K562 (cell line): ENCODE data around the gene LBHD1. TPM values are rescaled to one million over a fixed set of nuclear protein-coding genes. Genes with fewer than 3 reads are reported as not detected.
A peak's percentile ranks its signal among the peaks of the same experiment; 100 is the strongest.

Experiments used
- C11orf30 ChIP-seq: fragments of 450-650 bp; IDR thresholded peaks from 2 replicates; pipeline ENCODE4 v1.6.1; 2016; ENCODE audit warnings: low read depth, mild to moderate bottlenecking
- FOSL1 ChIP-seq: fragments of 200-800 bp; sonication (Bioruptor generic); conservative IDR thresholded peaks from 2 replicates; pipeline ENCODE4 v1.6.1; 2016; ENCODE audit warnings: missing genetic modification characterization, missing compliant biosample characterization
- FOXK2 ChIP-seq, 2 experiments: fragments of 450-650 bp; IDR thresholded peaks in 1 of 2; conservative IDR thresholded peaks in 1 of 2; 2 replicates each; pipeline ENCODE4 v1.6.1; 2016; ENCODE audit warnings: low read depth in 2 of 2, mild to moderate bottlenecking in 1 of 2
- HDAC1 ChIP-seq, 2 experiments: fragments of 450-650 bp; IDR thresholded peaks; 2 replicates each; pipeline ENCODE4 v1.6.1; 2016 to 2017; ENCODE audit warnings: inconsistent platforms in 1 of 2, mild to moderate bottlenecking in 1 of 2, moderate library complexity in 1 of 2
- JUND ChIP-seq, 2 experiments: IDR thresholded peaks; 2 replicates in 1 of 2; 3 replicates in 1 of 2; pipeline ENCODE4 v1.6.1; 2011; ENCODE audit warnings: borderline replicate concordance in 2 of 2, low read depth in 2 of 2, low read length in 2 of 2, improper control_type of control experiment in 1 of 2, missing biosample characterization in 1 of 2, missing genetic modification characterization in 1 of 2, missing genetic modification reagents in 1 of 2
- MAFG ChIP-seq: fragments of 450-650 bp; conservative IDR thresholded peaks from 2 replicates; pipeline ENCODE4 v1.6.1; 2016; ENCODE audit warnings: missing genetic modification characterization, missing compliant biosample characterization
- MTA1 ChIP-seq: fragments of 450-650 bp; IDR thresholded peaks from 2 replicates; pipeline ENCODE4 v1.6.1; 2017; ENCODE audit warnings: borderline replicate concordance
- NFE2 ChIP-seq: IDR thresholded peaks from 2 replicates; pipeline ENCODE4 v1.6.1; 2014; ENCODE audit warnings: antibody characterized with exemption, low read depth
- NFIC ChIP-seq: fragments of 450-650 bp; IDR thresholded peaks from 2 replicates; pipeline ENCODE4 v1.6.1; 2017; ENCODE audit warnings: mild to moderate bottlenecking, inconsistent platforms
- NR3C1 ChIP-seq: sonication (generic); formaldehyde crosslinking; IDR thresholded peaks from 2 replicates; pipeline ENCODE4 v1.8.1; 2022; ENCODE audit warnings: missing genetic modification reagents
- NRF1 ChIP-seq, 2 experiments: fragments of 450-650 bp; IDR thresholded peaks in 1 of 2; conservative IDR thresholded peaks in 1 of 2; 2 replicates each; pipeline ENCODE4 v1.6.1; 2014; ENCODE audit warnings: mild to moderate bottlenecking in 2 of 2
- SMARCE1 ChIP-seq: fragments of 450-650 bp; IDR thresholded peaks from 2 replicates; pipeline ENCODE4 v1.7.1; 2016; ENCODE audit warnings: mild to moderate bottlenecking
- TBP ChIP-seq: optimal IDR thresholded peaks from 2 replicates; pipeline ENCODE3; 2011; ENCODE audit warnings: low read depth, low read length, improper control_type of control experiment
- ZBTB7A ChIP-seq: IDR thresholded peaks from 2 replicates; pipeline ENCODE4 v1.6.1; 2011; ENCODE audit warnings: low read depth, mild to moderate bottlenecking, low read length, moderate library complexity, borderline replicate concordance; ENCODE audit not compliant: control insufficient read depth
- ZEB2 ChIP-seq: fragments of 450-650 bp; IDR thresholded peaks from 2 replicates; pipeline ENCODE4 v1.6.1; 2016
- ZNF316 ChIP-seq: fragments of 450-650 bp; IDR thresholded peaks from 2 replicates; pipeline ENCODE4 v1.6.1; 2016
- ZNF436 ChIP-seq: fragments of 250-450, 450-650 bp; sonication (Bioruptor Pico); formaldehyde crosslinking; IDR thresholded peaks from 2 replicates; pipeline ENCODE4 v1.7.0; 2020; ENCODE audit warnings: mild to moderate bottlenecking
- ZNF707 ChIP-seq: fragments of 250-450 bp; sonication (Bioruptor Pico); conservative IDR thresholded peaks from 2 replicates; pipeline ENCODE4 v1.8.0; 2022; ENCODE audit warnings: inconsistent platforms, mild to moderate bottlenecking, moderate library complexity
- polyA plus RNA-seq, 8 experiments: library from polyadenylated mRNA; depleted of rRNA in 4 of 8; stranded (reverse) in 5 of 8; unstranded in 3 of 8; fragments of >200 nt; fragmentation: Nextera tagmentation in 2 of 8; fragmentation: Illumina TruSeq in 1 of 8; extraction: Ambion mirVana in 2 of 8; extraction: Trizol in 1 of 8; gene quantifications; 2 replicates each; pipeline versions ENCODE4 v1.2.1 to v1.2.3, GENCODE V29; 2011 to 2014; ENCODE audit warnings: inconsistent platforms in 1 of 8, missing spikeins in 1 of 8
- total RNA-seq, 7 experiments: library from RNA; depleted of rRNA in 6 of 7; stranded (reverse); fragments of >200 nt in 6 of 7; fragmentation: Illumina TruSeq in 2 of 7; extraction: Trizol in 2 of 7; gene quantifications; 2 replicates each; pipeline versions ENCODE4 v1.2.1 to v1.2.3, GENCODE V29; 2011 to 2021; ENCODE audit warnings: low replicate concordance in 1 of 7
- TF ChIP-seq, protein P1 (sequence below), 3 experiments: fragments of 200-800 bp in 1 of 3; sonication (Bioruptor generic) in 1 of 3; sonication (generic) in 1 of 3; formaldehyde crosslinking in 1 of 3; IDR thresholded peaks; 2 replicates each; pipeline versions ENCODE4 v1.6.1 to v1.8.0; 2016 to 2022; ENCODE audit warnings: mild to moderate bottlenecking in 2 of 3, missing compliant biosample characterization in 2 of 3, missing genetic modification characterization in 2 of 3, missing genetic modification reagents in 1 of 3
- TF ChIP-seq, protein P2 (sequence below), 2 experiments: fragments of 450-650 bp in 1 of 2; sonication (generic) in 1 of 2; formaldehyde crosslinking in 1 of 2; IDR thresholded peaks in 1 of 2; conservative IDR thresholded peaks in 1 of 2; 2 replicates each; pipeline versions ENCODE4 v1.6.1 to v1.8.1; 2016 to 2023; ENCODE audit warnings: mild to moderate bottlenecking in 2 of 2, moderate library complexity in 2 of 2, inconsistent platforms in 1 of 2, missing genetic modification reagents in 1 of 2
- TF ChIP-seq, protein P3 (sequence below): sonication (generic); formaldehyde crosslinking; IDR thresholded peaks from 2 replicates; pipeline ENCODE4 v1.9.0; 2022; ENCODE audit warnings: mild to moderate bottlenecking, missing genetic modification reagents
- TF ChIP-seq, protein P4 (sequence below), 2 experiments: fragments of 450-650 bp; conservative IDR thresholded peaks; 2 replicates each; pipeline ENCODE4 v1.6.1; 2017; ENCODE audit warnings: mild to moderate bottlenecking in 2 of 2, moderate library complexity in 2 of 2
- TF ChIP-seq, protein P5 (sequence below): fragments of 450-650 bp; IDR thresholded peaks from 2 replicates; pipeline ENCODE4 v1.6.1; 2016

Gene LBHD1
- total and polyA plus RNA-seq, 9 of the 15 experiments (the other 6 are each of a cell fraction or from before 2014, with no cell fraction given), result 2.6 to 28.0 (median 12.5) TPM

DNA sequence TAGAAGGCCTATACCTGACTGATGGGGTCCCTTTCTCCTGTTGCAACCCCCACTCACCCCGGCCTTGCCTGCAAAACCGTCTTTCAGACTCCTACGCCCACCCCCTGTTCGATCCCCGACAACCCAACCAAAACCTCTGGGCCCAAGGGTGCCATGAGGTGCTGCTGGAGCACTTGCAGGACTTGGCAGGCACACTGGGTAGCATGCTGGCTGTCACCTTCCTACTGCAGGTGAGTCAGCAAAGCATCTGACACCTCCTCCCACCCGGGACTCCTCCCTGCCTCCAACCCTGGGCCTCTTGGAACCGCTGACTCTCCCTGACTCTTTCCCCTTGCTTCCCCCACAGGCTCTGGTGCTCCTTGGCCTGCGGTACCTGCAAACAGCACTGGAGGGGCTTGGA, 57.8 kb downstream of the LBHD1 start (continued):
- 0 out of 2 replicates have a peak, but pooled peaks have one; percentile 16 for TF ChIP-seq NFIC
- 0 out of 2 replicates have a peak, but pooled peaks have one; percentile 47 for TF ChIP-seq ZEB2
- TF ChIP-seq HDAC1 (IDR thresholded peaks at IDR 0.05), result 0 out of 4 replicates have a peak, but pooled peaks of 1 of the 2 experiments have one; percentile 39
- TF ChIP-seq TBP, result peak; percentile 54
- TF ChIP-seq, protein P1, sequence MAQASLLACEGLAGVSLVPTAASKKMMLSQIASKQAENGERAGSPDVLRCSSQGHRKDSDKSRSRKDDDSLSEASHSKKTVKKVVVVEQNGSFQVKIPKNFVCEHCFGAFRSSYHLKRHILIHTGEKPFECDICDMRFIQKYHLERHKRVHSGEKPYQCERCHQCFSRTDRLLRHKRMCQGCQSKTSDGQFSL (CRISPR knock-in tag; IDR thresholded peaks at IDR 0.05), result peak; percentile 35; the same call in 1 of the 2 replicates
- TF ChIP-seq, protein P1 (tag; IDR thresholded peaks at IDR 0.05), result no peak
- TF ChIP-seq ZNF316, result peak; percentile 76
- TF ChIP-seq NR3C1, result no peak
- peak; percentile 59 for TF ChIP-seq MAFG (tag)
- TF ChIP-seq ZNF707 (CRISPR knock-in tag), result no peak
- peak; percentile 25; the same call in 1 of the 2 replicates for TF ChIP-seq SMARCE1
- TF ChIP-seq NFE2, result peak; percentile 89
- TF ChIP-seq, protein P2, sequence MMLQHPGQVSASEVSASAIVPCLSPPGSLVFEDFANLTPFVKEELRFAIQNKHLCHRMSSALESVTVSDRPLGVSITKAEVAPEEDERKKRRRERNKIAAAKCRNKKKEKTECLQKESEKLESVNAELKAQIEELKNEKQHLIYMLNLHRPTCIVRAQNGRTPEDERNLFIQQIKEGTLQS (IDR thresholded peaks at IDR 0.05), result peak; percentile 41; the same call in 1 of the 2 replicates
- TF ChIP-seq, protein P2 (CRISPR knock-in tag; conservative IDR thresholded peaks at IDR 0.05), result no peak
- TF ChIP-seq FOXK2 (conservative IDR thresholded peaks at IDR 0.05 in 1 of 2, IDR thresholded peaks at IDR 0.05 in 1 of 2; ENCODE audit: low read depth in 2 of 2), result 0 out of 4 replicates have a peak, but pooled peaks of 1 of the 2 experiments have one; percentile 21
- TF ChIP-seq ZNF436 (CRISPR knock-in tag), result no peak
- TF ChIP-seq, protein P3, sequence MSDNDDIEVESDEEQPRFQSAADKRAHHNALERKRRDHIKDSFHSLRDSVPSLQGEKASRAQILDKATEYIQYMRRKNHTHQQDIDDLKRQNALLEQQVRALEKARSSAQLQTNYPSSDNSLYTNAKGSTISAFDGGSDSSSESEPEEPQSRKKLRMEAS, result peak; percentile 52
- TF ChIP-seq, protein P4, sequence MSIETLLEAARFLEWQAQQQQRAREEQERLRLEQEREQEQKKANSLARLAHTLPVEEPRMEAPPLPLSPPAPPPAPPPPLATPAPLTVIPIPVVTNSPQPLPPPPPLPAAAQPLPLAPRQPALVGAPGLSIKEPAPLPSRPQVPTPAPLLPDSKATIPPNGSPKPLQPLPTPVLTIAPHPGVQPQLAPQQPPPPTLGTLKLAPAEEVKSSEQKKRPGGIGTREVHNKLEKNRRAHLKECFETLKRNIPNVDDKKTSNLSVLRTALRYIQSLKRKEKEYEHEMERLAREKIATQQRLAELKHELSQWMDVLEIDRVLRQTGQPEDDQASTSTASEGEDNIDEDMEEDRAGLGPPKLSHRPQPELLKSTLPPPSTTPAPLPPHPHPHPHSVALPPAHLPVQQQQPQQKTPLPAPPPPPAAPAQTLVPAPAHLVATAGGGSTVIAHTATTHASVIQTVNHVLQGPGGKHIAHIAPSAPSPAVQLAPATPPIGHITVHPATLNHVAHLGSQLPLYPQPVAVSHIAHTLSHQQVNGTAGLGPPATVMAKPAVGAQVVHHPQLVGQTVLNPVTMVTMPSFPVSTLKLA (conservative IDR thresholded peaks at IDR 0.05), result 0 out of 4 replicates have a peak, but pooled peaks of 1 of the 2 experiments have one; percentile 43
- 0 out of 2 replicates have a peak, but pooled peaks have one; percentile 15 for TF ChIP-seq ZBTB7A
- TF ChIP-seq C11orf30, result peak; percentile 83
- peak; percentile 36 for TF ChIP-seq FOSL1 (tag)
- TF ChIP-seq JUND (IDR thresholded peaks at IDR 0.05; ENCODE audit: borderline replicate concordance, low read depth, low read length), result peak; percentile 40; the same call in 1 of the 2 replicates
- TF ChIP-seq JUND (tag; IDR thresholded peaks at IDR 0.05; ENCODE audit: borderline replicate concordance, low read depth, low read length), result peak; percentile 43; the same call in 1 of the 3 replicates
- no peak for TF ChIP-seq MTA1
- 0 out of 4 replicates have a peak, but pooled peaks of 1 of the 2 experiments have one; percentile 14 for TF ChIP-seq NRF1 (conservative IDR thresholded peaks at IDR 0.05 in 1 of 2, IDR thresholded peaks at IDR 0.05 in 1 of 2)
- TF ChIP-seq, protein P5, sequence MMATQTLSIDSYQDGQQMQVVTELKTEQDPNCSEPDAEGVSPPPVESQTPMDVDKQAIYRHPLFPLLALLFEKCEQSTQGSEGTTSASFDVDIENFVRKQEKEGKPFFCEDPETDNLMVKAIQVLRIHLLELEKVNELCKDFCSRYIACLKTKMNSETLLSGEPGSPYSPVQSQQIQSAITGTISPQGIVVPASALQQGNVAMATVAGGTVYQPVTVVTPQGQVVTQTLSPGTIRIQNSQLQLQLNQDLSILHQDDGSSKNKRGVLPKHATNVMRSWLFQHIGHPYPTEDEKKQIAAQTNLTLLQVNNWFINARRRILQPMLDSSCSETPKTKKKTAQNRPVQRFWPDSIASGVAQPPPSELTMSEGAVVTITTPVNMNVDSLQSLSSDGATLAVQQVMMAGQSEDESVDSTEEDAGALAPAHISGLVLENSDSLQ, result peak; percentile 33; the same call in 1 of the 2 replicates
